ENCODE results near the gene RIN3.

- TF ChIP-seq POLR2A (IDR thresholded peaks at IDR 0.05) (no peak), CTCF (IDR thresholded peaks at IDR 0.05) (no peak)
These were observed 19.0 kb downstream of the RIN3 start for GRCh38 chr14:92532490-92533163.
